ENCODE data around the gene LRRC15. TPM values are rescaled to one million over a fixed set of nuclear protein-coding genes. Genes with fewer than 3 reads are reported as not detected.

LRRC15 gene
- total RNA-seq, 1 donor = 10.0 TPM

DNA sequence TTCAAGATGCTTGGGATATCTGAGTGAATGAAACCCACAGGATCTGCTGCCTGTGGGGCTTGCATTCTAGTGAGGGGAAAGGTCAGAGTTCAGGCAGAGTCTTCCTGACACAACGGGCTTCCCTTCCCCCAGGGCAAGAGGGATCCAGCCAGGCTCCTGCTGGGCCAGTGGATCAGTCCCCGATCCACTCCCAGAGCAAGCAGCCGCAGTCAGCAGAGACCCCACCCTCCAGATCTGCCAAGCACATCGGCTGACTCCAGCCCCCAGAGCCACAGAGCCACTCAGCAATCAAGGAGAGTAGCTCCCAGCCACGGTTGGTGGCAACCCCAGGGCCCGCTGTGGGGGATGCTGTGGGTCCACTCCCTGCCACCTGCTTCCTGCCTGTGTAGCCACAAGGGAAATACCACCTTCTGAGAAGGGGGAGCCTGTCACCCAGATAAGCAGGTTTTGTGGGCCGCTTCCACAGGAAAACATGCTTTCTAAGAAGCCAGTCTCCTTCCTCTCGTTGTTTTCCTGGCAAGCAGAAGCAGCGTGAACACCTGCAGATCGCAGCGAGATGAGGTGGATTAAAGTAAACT lies 63.3 kb downstream of the LRRC15 start:
- no peak overlapping the region for H3K4me3 ChIP-seq (ENCODE audit: low read depth, low read length)
- no peak for DNase-seq (ENCODE audit: low read depth)
- TF ChIP-seq, protein P1, sequence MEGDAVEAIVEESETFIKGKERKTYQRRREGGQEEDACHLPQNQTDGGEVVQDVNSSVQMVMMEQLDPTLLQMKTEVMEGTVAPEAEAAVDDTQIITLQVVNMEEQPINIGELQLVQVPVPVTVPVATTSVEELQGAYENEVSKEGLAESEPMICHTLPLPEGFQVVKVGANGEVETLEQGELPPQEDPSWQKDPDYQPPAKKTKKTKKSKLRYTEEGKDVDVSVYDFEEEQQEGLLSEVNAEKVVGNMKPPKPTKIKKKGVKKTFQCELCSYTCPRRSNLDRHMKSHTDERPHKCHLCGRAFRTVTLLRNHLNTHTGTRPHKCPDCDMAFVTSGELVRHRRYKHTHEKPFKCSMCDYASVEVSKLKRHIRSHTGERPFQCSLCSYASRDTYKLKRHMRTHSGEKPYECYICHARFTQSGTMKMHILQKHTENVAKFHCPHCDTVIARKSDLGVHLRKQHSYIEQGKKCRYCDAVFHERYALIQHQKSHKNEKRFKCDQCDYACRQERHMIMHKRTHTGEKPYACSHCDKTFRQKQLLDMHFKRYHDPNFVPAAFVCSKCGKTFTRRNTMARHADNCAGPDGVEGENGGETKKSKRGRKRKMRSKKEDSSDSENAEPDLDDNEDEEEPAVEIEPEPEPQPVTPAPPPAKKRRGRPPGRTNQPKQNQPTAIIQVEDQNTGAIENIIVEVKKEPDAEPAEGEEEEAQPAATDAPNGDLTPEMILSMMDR (IDR thresholded peaks at IDR 0.05; ENCODE audit: insufficient read depth, low read length) = no peak

DNA sequence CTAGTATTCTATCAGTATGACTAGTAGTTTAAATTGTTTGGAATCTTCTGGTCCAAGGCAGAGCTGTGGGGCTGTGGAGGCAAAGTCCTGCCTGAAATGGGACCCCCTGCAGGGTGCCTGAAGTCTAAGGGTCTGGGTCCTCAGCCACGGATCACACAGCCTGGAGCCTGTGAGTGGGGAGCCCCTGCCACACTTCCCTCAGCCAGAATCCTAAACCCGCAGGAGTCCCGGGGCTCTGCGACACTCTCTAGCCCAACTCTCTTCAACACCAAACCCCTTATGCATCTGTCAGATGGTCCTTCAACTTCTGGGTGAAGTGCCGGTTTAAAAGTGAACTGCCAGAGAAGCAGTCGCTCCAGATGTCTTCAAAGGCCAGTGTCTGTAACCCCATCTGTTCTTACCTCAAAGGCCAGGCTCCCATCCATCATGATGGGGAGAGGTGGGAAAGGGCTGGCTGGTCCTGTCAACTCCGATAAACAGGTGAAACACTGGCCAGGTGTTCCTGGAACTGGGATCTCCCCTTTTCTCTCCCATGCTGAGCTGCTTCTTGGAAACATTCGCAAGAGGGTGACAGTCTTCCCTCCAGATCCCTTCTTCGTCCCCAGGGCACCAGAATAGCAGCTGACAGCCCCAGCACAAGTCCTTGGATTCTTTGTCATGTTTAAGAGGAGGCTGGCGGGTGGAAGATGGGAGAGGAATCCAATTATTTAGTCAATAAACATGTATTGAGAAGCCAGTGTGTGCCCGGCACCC lies 64.0 kb downstream of the LRRC15 start:
- no peak for DNase-seq (ENCODE audit: low read depth)
- TF ChIP-seq, protein P1 (IDR thresholded peaks at IDR 0.05; ENCODE audit: insufficient read depth, low read length) = no peak
- H3K4me3 ChIP-seq (ENCODE audit: low read depth, low read length) = no peak overlapping the region

Other genes with a start within 250 kb of the LRRC15 start
- gene HES1, start 233.6 kb downstream of the LRRC15 start, total RNA-seq (ENCODE audit: low replicate concordance) = 0.81 and 3.4 TPM in 2 replicates
- not detected in 2 replicates for gene CPN2, start 18.4 kb downstream of the LRRC15 start, total RNA-seq (ENCODE audit: low replicate concordance)
- 0.09 and 0.49 TPM in 2 replicates for gene GP5, start 29.5 kb upstream of the LRRC15 start, total RNA-seq (ENCODE audit: low replicate concordance)
- gene ATP13A3, start 117.3 kb upstream of the LRRC15 start, total RNA-seq (ENCODE audit: low replicate concordance) = 448 and 494 TPM in 2 replicates

Measured in fibroblast of the aortic adventitia (primary cell).